ENCODE data around the gene KIT.

KIT gene

GRCh38 chr4:54661686-54662085 is 3.9 kb downstream of the KIT start:
- Histone ChIP-seq H3K4me3 (ENCODE audit: low read length, poor library complexity, severe bottlenecking) (no peak overlapping the region), H3K4me2 (ENCODE audit: low read depth, low read length, poor library complexity, severe bottlenecking) (no peak overlapping the region), H3K9ac (ENCODE audit: low read depth, low read length, poor library complexity, severe bottlenecking) (no peak overlapping the region), H3K9me3 (ENCODE audit: insufficient read depth, low read depth, low read length) (no peaks in the 10 kb centered on the region), H3K36me3 (ENCODE audit: insufficient read depth, low read length) (no peaks in the 10 kb centered on the region), H3K4me1 (ENCODE audit: insufficient read depth, low read length, poor library complexity, severe bottlenecking) (no peaks in the 10 kb centered on the region), H3K9me2 (replicated peaks; ENCODE audit: low read depth, low read length) (no peaks in the 10 kb centered on the region), H2AFZ (ENCODE audit: low read length) (no peak overlapping the region), H4K20me1 (ENCODE audit: insufficient read depth, low read length, poor library complexity, severe bottlenecking) (no peaks in the 10 kb centered on the region), H3K27me3 (ENCODE audit: insufficient read depth, low read length, poor library complexity, severe bottlenecking) (no peaks in the 10 kb centered on the region), H3K79me2 (ENCODE audit: insufficient read depth, low read length) (no peaks in the 10 kb centered on the region), H3F3A (ENCODE audit: low read depth) (no peaks in the 10 kb centered on the region)
- TF ChIP-seq, protein P1, sequence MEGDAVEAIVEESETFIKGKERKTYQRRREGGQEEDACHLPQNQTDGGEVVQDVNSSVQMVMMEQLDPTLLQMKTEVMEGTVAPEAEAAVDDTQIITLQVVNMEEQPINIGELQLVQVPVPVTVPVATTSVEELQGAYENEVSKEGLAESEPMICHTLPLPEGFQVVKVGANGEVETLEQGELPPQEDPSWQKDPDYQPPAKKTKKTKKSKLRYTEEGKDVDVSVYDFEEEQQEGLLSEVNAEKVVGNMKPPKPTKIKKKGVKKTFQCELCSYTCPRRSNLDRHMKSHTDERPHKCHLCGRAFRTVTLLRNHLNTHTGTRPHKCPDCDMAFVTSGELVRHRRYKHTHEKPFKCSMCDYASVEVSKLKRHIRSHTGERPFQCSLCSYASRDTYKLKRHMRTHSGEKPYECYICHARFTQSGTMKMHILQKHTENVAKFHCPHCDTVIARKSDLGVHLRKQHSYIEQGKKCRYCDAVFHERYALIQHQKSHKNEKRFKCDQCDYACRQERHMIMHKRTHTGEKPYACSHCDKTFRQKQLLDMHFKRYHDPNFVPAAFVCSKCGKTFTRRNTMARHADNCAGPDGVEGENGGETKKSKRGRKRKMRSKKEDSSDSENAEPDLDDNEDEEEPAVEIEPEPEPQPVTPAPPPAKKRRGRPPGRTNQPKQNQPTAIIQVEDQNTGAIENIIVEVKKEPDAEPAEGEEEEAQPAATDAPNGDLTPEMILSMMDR (conservative IDR thresholded peaks at IDR 0.05; ENCODE audit: low read length), result no peak
- no peak for TF ChIP-seq EZH2phosphoT487 (IDR thresholded peaks at IDR 0.05; ENCODE audit: borderline replicate concordance)

GRCh38 chr4:54662123-54662522 is 4.4 kb downstream of the KIT start:
- H3K36me3 ChIP-seq (ENCODE audit: insufficient read depth, low read length), result no peaks in the 10 kb centered on the region
- H3K4me3 ChIP-seq (ENCODE audit: low read length, poor library complexity, severe bottlenecking), result no peak overlapping the region
- no peak overlapping the region for H3K4me2 ChIP-seq (ENCODE audit: low read depth, low read length, poor library complexity, severe bottlenecking)
- H3K9me3 ChIP-seq (ENCODE audit: insufficient read depth, low read depth, low read length), result no peaks in the 10 kb centered on the region
- no peak overlapping the region for H3K9ac ChIP-seq (ENCODE audit: low read depth, low read length, poor library complexity, severe bottlenecking)
- no peaks in the 10 kb centered on the region for H3K9me2 ChIP-seq (replicated peaks; ENCODE audit: low read depth, low read length)
- H3K4me1 ChIP-seq (ENCODE audit: insufficient read depth, low read length, poor library complexity, severe bottlenecking), result no peaks in the 10 kb centered on the region
- no peak overlapping the region for H2AFZ ChIP-seq (ENCODE audit: low read length)
- no peaks in the 10 kb centered on the region for H3K79me2 ChIP-seq (ENCODE audit: insufficient read depth, low read length)
- no peaks in the 10 kb centered on the region for H4K20me1 ChIP-seq (ENCODE audit: insufficient read depth, low read length, poor library complexity, severe bottlenecking)
- TF ChIP-seq, protein P1 (conservative IDR thresholded peaks at IDR 0.05; ENCODE audit: low read length), result no peak
- TF ChIP-seq EZH2phosphoT487 (IDR thresholded peaks at IDR 0.05; ENCODE audit: borderline replicate concordance), result no peak
- no peaks in the 10 kb centered on the region for H3K27me3 ChIP-seq (ENCODE audit: insufficient read depth, low read length, poor library complexity, severe bottlenecking)
- H3F3A ChIP-seq (ENCODE audit: low read depth), result no peaks in the 10 kb centered on the region

GRCh38 chr4:54662901-54663585 is 5.3 kb downstream of the KIT start:
- no peaks in the 10 kb centered on the region for H3K9me3 ChIP-seq (ENCODE audit: insufficient read depth, low read depth, low read length)
- no peak overlapping the region for H3K4me3 ChIP-seq (ENCODE audit: low read length, poor library complexity, severe bottlenecking)
- TF ChIP-seq EZH2phosphoT487 (IDR thresholded peaks at IDR 0.05; ENCODE audit: borderline replicate concordance), result no peak
- TF ChIP-seq, protein P1 (conservative IDR thresholded peaks at IDR 0.05; ENCODE audit: low read length), result no peak
- H3K27me3 ChIP-seq (ENCODE audit: insufficient read depth, low read length, poor library complexity, severe bottlenecking), result no peaks in the 10 kb centered on the region
- no peak overlapping the region for H2AFZ ChIP-seq (ENCODE audit: low read length)
- H3K79me2 ChIP-seq (ENCODE audit: insufficient read depth, low read length), result no peaks in the 10 kb centered on the region
- no peak overlapping the region for H3K9ac ChIP-seq (ENCODE audit: low read depth, low read length, poor library complexity, severe bottlenecking)
- H4K20me1 ChIP-seq (ENCODE audit: insufficient read depth, low read length, poor library complexity, severe bottlenecking), result no peaks in the 10 kb centered on the region
- H3K4me1 ChIP-seq (ENCODE audit: insufficient read depth, low read length, poor library complexity, severe bottlenecking), result no peaks in the 10 kb centered on the region
- H3K4me2 ChIP-seq (ENCODE audit: low read depth, low read length, poor library complexity, severe bottlenecking), result no peak overlapping the region
- H3K9me2 ChIP-seq (replicated peaks; ENCODE audit: low read depth, low read length), result no peaks in the 10 kb centered on the region
- H3F3A ChIP-seq (ENCODE audit: low read depth), result no peaks in the 10 kb centered on the region
- no peaks in the 10 kb centered on the region for H3K36me3 ChIP-seq (ENCODE audit: insufficient read depth, low read length)

Data from Loucy (cell line).